Measurements from ENCODE around the gene ROS1.

DNA sequence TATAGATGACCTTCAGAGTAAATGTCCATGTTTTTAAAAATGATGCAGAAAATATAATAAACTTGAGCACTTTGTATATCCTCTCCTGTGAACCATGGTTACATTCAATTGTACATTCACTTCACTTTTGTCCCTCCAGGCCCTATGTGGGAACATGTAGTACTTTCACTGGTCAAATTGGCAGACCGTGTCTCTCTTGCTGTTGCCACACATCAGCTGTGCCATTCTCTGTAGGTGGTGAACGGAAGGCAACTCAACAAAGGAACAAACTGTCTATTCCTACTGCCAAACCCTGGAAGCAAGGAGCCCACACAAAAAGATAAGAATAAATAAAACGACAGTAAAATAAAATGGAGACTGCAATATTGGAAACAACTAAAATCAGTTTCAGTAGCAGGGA is 2.0 kb downstream of the ROS1 start:
- no peak for TF ChIP-seq YY1 (IDR thresholded peaks at IDR 0.05; ENCODE audit: insufficient read depth, insufficient read length)
- TF ChIP-seq ZNF274 (IDR thresholded peaks at IDR 0.05; ENCODE audit: low read depth, low read length): no peak

Measured in NT2/D1 (cell line).